Mesenchymal stem cell (in vitro differentiated cells and primary cell): ENCODE measurements around the gene SEC11A.
A peak's percentile ranks its signal among the peaks of the same experiment; 100 is the strongest.

ENCODE experiments used
- DNase-seq: peaks from one replicate; pipeline ENCODE4 v3.0.0-alpha.2; 2013
- H2AFZ ChIP-seq: one replicate; pipeline ENCODE4 v1.6.1; 2013; ENCODE audit warnings: low read depth, mild to moderate bottlenecking, control low read depth, inconsistent platforms, low read length, moderate library complexity
- H2AK5ac ChIP-seq: 2 replicates; pipeline ENCODE4 v1.6.1; 2013; ENCODE audit warnings: low read length, moderate library complexity, mild to moderate bottlenecking, inconsistent platforms; ENCODE audit not compliant: severe bottlenecking
- H2BK120ac ChIP-seq: one replicate; pipeline ENCODE4 v1.6.1; 2013; ENCODE audit warnings: low read depth, mild to moderate bottlenecking, inconsistent platforms, low read length, moderate library complexity
- H2BK12ac ChIP-seq, 2 experiments: one replicate each; pipeline ENCODE4 v1.6.1; 2013; ENCODE audit warnings: inconsistent platforms in 2 of 2, low read length in 2 of 2, mild to moderate bottlenecking in 2 of 2, moderate library complexity in 2 of 2, control low read depth in 1 of 2
- H2BK15ac ChIP-seq: one replicate; pipeline ENCODE4 v1.6.1; 2013; ENCODE audit warnings: mild to moderate bottlenecking, low read depth, inconsistent platforms; ENCODE audit not compliant: poor library complexity, severe bottlenecking
- H2BK5ac ChIP-seq: 2 replicates; pipeline ENCODE4 v1.6.1; 2013; ENCODE audit warnings: low read depth, mild to moderate bottlenecking, low read length, control low read depth, inconsistent platforms; ENCODE audit not compliant: poor library complexity, severe bottlenecking
- H3K14ac ChIP-seq, 2 experiments: one replicate each; pipeline ENCODE4 v1.6.1; 2013; ENCODE audit warnings: inconsistent platforms in 2 of 2, low read length in 2 of 2, control low read depth in 1 of 2, mild to moderate bottlenecking in 1 of 2, moderate library complexity in 1 of 2
- H3K18ac ChIP-seq, 2 experiments: one replicate each; pipeline ENCODE4 v1.6.1; 2013; ENCODE audit warnings: inconsistent platforms in 2 of 2, low read length in 2 of 2, control low read depth in 1 of 2, low read depth in 1 of 2, mild to moderate bottlenecking in 1 of 2
- H3K23ac ChIP-seq, 2 experiments: one replicate each; pipeline ENCODE4 v1.6.1; 2013; ENCODE audit warnings: inconsistent platforms in 2 of 2, low read length in 2 of 2, mild to moderate bottlenecking in 2 of 2, moderate library complexity in 2 of 2, control low read depth in 1 of 2
- H3K27ac ChIP-seq: 2 replicates; pipeline ENCODE4 v1.5.1; 2013; ENCODE audit warnings: mild to moderate bottlenecking, moderate library complexity, low read length, control low read depth, inconsistent platforms; ENCODE audit not compliant: poor library complexity, severe bottlenecking
- H3K27me3 ChIP-seq, 2 experiments: 2 replicates each; pipeline versions ENCODE4 v1.6.1 to v1.7.0; 2013; ENCODE audit warnings: low read length in 2 of 2, mild to moderate bottlenecking in 2 of 2, moderate library complexity in 2 of 2, control low read depth in 1 of 2, inconsistent platforms in 1 of 2; ENCODE audit not compliant: control insufficient read depth in 1 of 2, insufficient read depth in 1 of 2
- H3K36me3 ChIP-seq, 2 experiments: 2 replicates each; pipeline versions ENCODE4 v1.6.1 to v1.7.0; 2013; ENCODE audit warnings: low read length in 2 of 2, control low read depth in 1 of 2, inconsistent platforms in 1 of 2, low read depth in 1 of 2, mild to moderate bottlenecking in 1 of 2; ENCODE audit not compliant: insufficient read depth in 2 of 2, control insufficient read depth in 1 of 2
- H3K4ac ChIP-seq, 2 experiments: one replicate each; pipeline ENCODE4 v1.6.1; 2013; ENCODE audit warnings: inconsistent platforms in 2 of 2, low read length in 2 of 2, mild to moderate bottlenecking in 2 of 2, moderate library complexity in 2 of 2, control low read depth in 1 of 2, low read depth in 1 of 2
- H3K4me1 ChIP-seq: 2 replicates; pipeline ENCODE4 v1.6.1; 2013; ENCODE audit warnings: low read depth, low read length, control low read depth; ENCODE audit not compliant: control insufficient read depth, insufficient read depth
- H3K4me2 ChIP-seq: 2 replicates; pipeline ENCODE4 v1.6.1; 2013; ENCODE audit warnings: low read length, mild to moderate bottlenecking, inconsistent platforms; ENCODE audit not compliant: poor library complexity, severe bottlenecking
- H3K4me3 ChIP-seq, 2 experiments: 2 replicates each; pipeline versions ENCODE4 v1.5.1 to v1.7.0; 2013; ENCODE audit warnings: low read length in 2 of 2, mild to moderate bottlenecking in 2 of 2, control low read depth in 1 of 2, low read depth in 1 of 2; ENCODE audit not compliant: insufficient read depth in 1 of 2
- H3K79me1 ChIP-seq: replicated peaks from 2 replicates; pipeline ENCODE4 v1.6.1; 2013; ENCODE audit warnings: mild to moderate bottlenecking, control low read depth, low read length, inconsistent platforms; ENCODE audit not compliant: poor library complexity, severe bottlenecking
- H3K9ac ChIP-seq: 2 replicates; pipeline ENCODE4 v1.7.0; 2013; ENCODE audit warnings: mild to moderate bottlenecking, low read length, moderate library complexity
- H3K9me3 ChIP-seq: 2 replicates; pipeline ENCODE4 v1.7.0; 2013; ENCODE audit warnings: mild to moderate bottlenecking, low read length; ENCODE audit not compliant: control insufficient read depth
- H4K8ac ChIP-seq: one replicate; pipeline ENCODE4 v1.6.1; 2013; ENCODE audit warnings: inconsistent platforms, mild to moderate bottlenecking, low read length, moderate library complexity
- H4K91ac ChIP-seq: one replicate; pipeline ENCODE4 v1.6.1; 2013; ENCODE audit warnings: mild to moderate bottlenecking, low read length, inconsistent platforms
- whole genome bisulfite sequencing: methylation state at CpG from one replicate; pipeline ENCODE4 v1.1.7; 2013; ENCODE audit warnings: mixed read lengths; 5-methylcytosine and 5-hydroxymethylcytosine counted together

SEC11A gene

GRCh38 chr15:84722628-84723027 lies 6.7 kb upstream of the SEC11A start:
- H3K4me3 ChIP-seq: no peak overlapping the region
- no peaks in the 10 kb centered on the region for H3K9me3 ChIP-seq
- no peak overlapping the region for H3K4me2 ChIP-seq
- no peak overlapping the region for H3K4ac ChIP-seq
- no peak overlapping the region for H2AK5ac ChIP-seq
- no peak overlapping the region for H3K14ac ChIP-seq
- no peak overlapping the region for H3K9ac ChIP-seq
- H3K18ac ChIP-seq: no peak overlapping the region
- no peak overlapping the region for H2BK120ac ChIP-seq
- no peaks in the 10 kb centered on the region for H3K79me1 ChIP-seq
- no peak overlapping the region for H3K23ac ChIP-seq
- H3K27ac ChIP-seq: no peak overlapping the region
- 93% methylated on average over 2 of the region's 2 CpGs for WGBS
- no peak overlapping the region for H2BK15ac ChIP-seq
- H4K91ac ChIP-seq: no peak overlapping the region
- no peaks in the 10 kb centered on the region for H3K36me3 ChIP-seq
- DNase-seq: no peak
- H2BK5ac ChIP-seq: no peak overlapping the region
- no peak overlapping the region for H2BK12ac ChIP-seq
- no peaks in the 10 kb centered on the region for H3K27me3 ChIP-seq
- no peak overlapping the region for H4K8ac ChIP-seq
- H2AFZ ChIP-seq: no peak overlapping the region
- peaks cover 2% of the 10 kb centered on the region for H3K4me1 ChIP-seq

- peaks cover 2% of the 10 kb centered on the region for H3K4me1 ChIP-seq
- H2AK5ac ChIP-seq: no peak overlapping the region
- H3K23ac ChIP-seq: no peak overlapping the region
- H3K27me3 ChIP-seq: no peaks in the 10 kb centered on the region
- no peak overlapping the region for H4K8ac ChIP-seq
- no peak overlapping the region for H3K4me3 ChIP-seq
- no peak overlapping the region for H3K27ac ChIP-seq
- H2BK5ac ChIP-seq: no peak overlapping the region
- no peaks in the 10 kb centered on the region for H3K36me3 ChIP-seq
- no peak overlapping the region for H3K18ac ChIP-seq
- no peak overlapping the region for H2AFZ ChIP-seq
- H3K4ac ChIP-seq: no peak overlapping the region
- H2BK120ac ChIP-seq: no peak overlapping the region
- H2BK12ac ChIP-seq: no peak overlapping the region
- H2BK15ac ChIP-seq: no peak overlapping the region
- WGBS: 68% methylated on average over 1 of the region's 2 CpGs
- DNase-seq: no peak
- peaks cover 4% of the 10 kb centered on the region for H3K79me1 ChIP-seq
- no peak overlapping the region for H3K9ac ChIP-seq
- H3K4me2 ChIP-seq: no peak overlapping the region
- no peaks in the 10 kb centered on the region for H3K9me3 ChIP-seq
- H4K91ac ChIP-seq: no peak overlapping the region
- no peak overlapping the region for H3K14ac ChIP-seq
Measured at GRCh38 chr15:84721371-84721770, 5.4 kb upstream of the SEC11A start.

GRCh38 chr15:84715441-84716035 lies 401 bp downstream of the SEC11A start:
- Histone ChIP-seq H2BK15ac (peak overlapping the region; percentile 75), H4K91ac (no peak overlapping the region), H3K14ac (no peak overlapping the region), H3K4ac (peak overlapping the region in 1 of 2 experiments; percentile 82), H2AFZ (peak overlapping the region; percentile 85), H2BK120ac (peak overlapping the region; percentile 39), H3K4me1 (peaks cover 2% of the 10 kb centered on the region), H4K8ac (peak overlapping the region; percentile 32), H3K27ac (peak overlapping the region; percentile 90), H3K79me1 (peaks cover 4% of the 10 kb centered on the region), H3K36me3 (peaks cover 6 to 7% of the 10 kb centered on the region in 2 experiments), H2BK5ac (peak overlapping the region; percentile 47), H3K18ac (peak overlapping the region; percentile 35 to 97), H3K9ac (peak overlapping the region; percentile 92), H2AK5ac (no peak overlapping the region), H2BK12ac (no peak overlapping the region), H3K27me3 (no peaks in the 10 kb centered on the region), H3K4me3 (peak overlapping the region; percentile 93 to 96), H3K23ac (no peak overlapping the region), H3K9me3 (no peaks in the 10 kb centered on the region), H3K4me2 (peak overlapping the region; percentile 86)
- under 1% methylated on average over 36 of the region's 36 CpGs for WGBS
- DNase-seq: peak; percentile 60

GRCh38 chr15:84714821-84715220 lies 1.1 kb downstream of the SEC11A start:
- H2AFZ ChIP-seq: no peak overlapping the region
- peaks cover 4% of the 10 kb centered on the region for H3K79me1 ChIP-seq
- H3K9ac ChIP-seq: peak overlapping the region; percentile 92
- 64% methylated on average over 3 of the region's 3 CpGs for WGBS
- no peak for DNase-seq
- H2BK15ac ChIP-seq: no peak overlapping the region
- no peak overlapping the region for H2BK12ac ChIP-seq
- H3K18ac ChIP-seq: no peak overlapping the region
- H2BK120ac ChIP-seq: no peak overlapping the region
- H4K91ac ChIP-seq: no peak overlapping the region
- peaks cover 10% of the 10 kb centered on the region in 2 experiments for H3K36me3 ChIP-seq
- H2BK5ac ChIP-seq: no peak overlapping the region
- no peak overlapping the region for H4K8ac ChIP-seq
- no peak overlapping the region for H3K4ac ChIP-seq
- no peaks in the 10 kb centered on the region for H3K9me3 ChIP-seq
- no peak overlapping the region for H3K27ac ChIP-seq
- H3K4me3 ChIP-seq: peak overlapping the region; percentile 93 to 96
- H3K4me2 ChIP-seq: peak overlapping the region; percentile 86
- H2AK5ac ChIP-seq: no peak overlapping the region
- no peak overlapping the region for H3K14ac ChIP-seq
- no peak overlapping the region for H3K23ac ChIP-seq
- H3K4me1 ChIP-seq: peaks cover 2% of the 10 kb centered on the region
- no peaks in the 10 kb centered on the region for H3K27me3 ChIP-seq
